ENCODE measurements around the gene ARAP1.

ARAP1 gene

DNA sequence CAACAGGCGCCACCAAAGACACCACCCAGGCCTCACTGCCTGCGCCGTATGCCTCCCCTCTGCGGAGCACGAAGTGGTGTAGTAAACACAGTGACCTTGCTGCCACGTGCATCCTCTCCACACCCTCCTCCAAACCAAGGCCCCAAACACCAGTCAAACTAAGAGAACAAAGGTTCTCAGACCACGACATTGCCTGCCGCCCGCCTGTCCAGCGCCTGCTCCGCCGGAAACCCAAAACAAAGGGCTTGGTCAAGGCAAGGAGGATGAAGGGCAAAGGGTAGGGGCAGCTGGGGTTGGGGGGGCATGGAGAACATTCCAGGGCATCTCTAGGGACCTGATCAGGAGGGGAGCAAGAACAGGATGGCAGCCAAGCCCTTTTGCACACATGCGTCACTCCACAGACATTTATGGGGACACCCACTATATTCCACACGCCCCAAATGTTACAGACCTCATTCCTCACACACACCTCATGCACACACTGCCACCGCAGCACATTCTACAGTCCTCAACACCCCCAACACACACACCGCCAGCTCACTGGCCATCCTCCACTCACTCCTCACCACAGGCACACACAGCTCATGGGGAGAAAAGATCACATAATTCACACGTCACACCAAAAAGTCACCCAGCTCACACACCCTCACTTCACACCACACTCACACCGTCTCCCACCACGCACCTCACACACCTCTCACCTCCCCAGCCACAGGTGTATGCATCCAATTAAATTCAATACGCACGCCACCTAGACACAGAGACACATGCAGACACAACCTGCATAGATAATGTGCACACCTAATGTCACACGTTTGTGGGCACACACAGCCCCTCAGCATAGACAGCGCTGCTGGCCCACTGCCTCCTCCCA, 112.5 kb downstream of the ARAP1 start:
- no peak for DNase-seq
- H3K4me3 ChIP-seq (ENCODE audit: low read length) = no peak overlapping the region
- H3K9ac ChIP-seq (ENCODE audit: low read length) = no peak overlapping the region
- no peaks in the 10 kb centered on the region for H3K36me3 ChIP-seq (replicated peaks; ENCODE audit: insufficient read depth, low read length)
- peaks cover 59% of the 10 kb centered on the region for H3K27me3 ChIP-seq (replicated peaks; ENCODE audit: insufficient read depth, low read length)
- H3K4me1 ChIP-seq (ENCODE audit: low read length) = peaks cover 4% of the 10 kb centered on the region; the same call in 1 of the 2 replicates
- no peak overlapping the region for H3K27ac ChIP-seq (ENCODE audit: low read length)
- no peaks in the 10 kb centered on the region for H3K79me2 ChIP-seq (ENCODE audit: low read length)
- H2AFZ ChIP-seq (ENCODE audit: low read length) = no peak overlapping the region
- TF ChIP-seq EZH2phosphoT487 (IDR thresholded peaks at IDR 0.05; ENCODE audit: low read length) (no peak), CTCF (IDR thresholded peaks at IDR 0.05; ENCODE audit: low read length) (no peak), EZH2 (optimal IDR thresholded peaks at IDR 0.05; ENCODE audit: low read depth, low read length) (no peak)
- H3K9me2 ChIP-seq (replicated peaks; ENCODE audit: insufficient read depth, low read length) = no peaks in the 10 kb centered on the region
- H3K9me3 ChIP-seq (replicated peaks; ENCODE audit: insufficient read depth, low read length) = no peaks in the 10 kb centered on the region
- H4K20me1 ChIP-seq (ENCODE audit: insufficient read depth, low read length) = no peaks in the 10 kb centered on the region
- H3K4me2 ChIP-seq (ENCODE audit: low read depth, low read length) = no peak overlapping the region
- H3F3A ChIP-seq (ENCODE audit: insufficient read depth, low read length) = no peaks in the 10 kb centered on the region

DNA sequence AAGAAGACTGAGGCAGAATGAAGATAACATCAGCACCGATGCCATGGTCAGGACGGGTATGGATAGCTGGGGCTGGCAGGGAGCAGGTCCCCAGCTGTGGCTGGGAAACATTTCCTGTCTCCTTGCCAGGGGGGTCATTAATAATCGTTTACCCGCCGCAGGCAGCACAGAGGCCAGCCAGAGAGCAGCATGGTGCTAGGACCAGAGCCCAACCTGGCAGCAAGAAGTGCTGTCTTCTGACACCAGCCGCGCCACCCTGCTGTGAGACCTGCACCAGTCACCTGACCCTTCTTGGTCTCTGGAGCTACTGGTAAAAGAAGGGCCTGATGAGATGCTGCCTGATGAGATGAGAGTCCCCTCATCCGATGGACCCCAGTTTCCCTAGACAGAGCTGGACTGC, 114.3 kb downstream of the ARAP1 start:
- H3K36me3 ChIP-seq (replicated peaks; ENCODE audit: insufficient read depth, low read length) = no peaks in the 10 kb centered on the region
- H3K4me1 ChIP-seq (ENCODE audit: low read length) = peaks cover 4% of the 10 kb centered on the region; the same call in 1 of the 2 replicates
- no peaks in the 10 kb centered on the region for H3K9me3 ChIP-seq (replicated peaks; ENCODE audit: insufficient read depth, low read length)
- no peaks in the 10 kb centered on the region for H4K20me1 ChIP-seq (ENCODE audit: insufficient read depth, low read length)
- H3K27me3 ChIP-seq (replicated peaks; ENCODE audit: insufficient read depth, low read length) = peaks cover 73% of the 10 kb centered on the region
- H3K79me2 ChIP-seq (ENCODE audit: low read length) = no peaks in the 10 kb centered on the region
- no peak overlapping the region for H3K27ac ChIP-seq (ENCODE audit: low read length)
- no peak overlapping the region for H3K9ac ChIP-seq (ENCODE audit: low read length)
- H3K4me2 ChIP-seq (ENCODE audit: low read depth, low read length) = no peak overlapping the region
- TF ChIP-seq EZH2phosphoT487 (IDR thresholded peaks at IDR 0.05; ENCODE audit: low read length) (no peak), EZH2 (optimal IDR thresholded peaks at IDR 0.05; ENCODE audit: low read depth, low read length) (no peak), CTCF (IDR thresholded peaks at IDR 0.05; ENCODE audit: low read length) (no peak)
- H3K9me2 ChIP-seq (replicated peaks; ENCODE audit: insufficient read depth, low read length) = no peaks in the 10 kb centered on the region
- no peak overlapping the region for H3K4me3 ChIP-seq (ENCODE audit: low read length)
- DNase-seq = no peak
- no peaks in the 10 kb centered on the region for H3F3A ChIP-seq (ENCODE audit: insufficient read depth, low read length)
- no peak overlapping the region for H2AFZ ChIP-seq (ENCODE audit: low read length)

- no peaks in the 10 kb centered on the region for H4K20me1 ChIP-seq (ENCODE audit: insufficient read depth, low read length)
- H3K27me3 ChIP-seq (replicated peaks; ENCODE audit: insufficient read depth, low read length) = peaks cover 76% of the 10 kb centered on the region
- no peak overlapping the region for H3K27ac ChIP-seq (ENCODE audit: low read length)
- TF ChIP-seq EZH2phosphoT487 (IDR thresholded peaks at IDR 0.05; ENCODE audit: low read length) (no peak), EZH2 (optimal IDR thresholded peaks at IDR 0.05; ENCODE audit: low read depth, low read length) (no peak), CTCF (IDR thresholded peaks at IDR 0.05; ENCODE audit: low read length) (no peak)
- H3K4me3 ChIP-seq (ENCODE audit: low read length) = no peak overlapping the region
- no peak overlapping the region for H3K4me2 ChIP-seq (ENCODE audit: low read depth, low read length)
- H3K79me2 ChIP-seq (ENCODE audit: low read length) = no peaks in the 10 kb centered on the region
- no peak overlapping the region for H2AFZ ChIP-seq (ENCODE audit: low read length)
- no peaks in the 10 kb centered on the region for H3F3A ChIP-seq (ENCODE audit: insufficient read depth, low read length)
- no peak for DNase-seq
- no peak overlapping the region for H3K9ac ChIP-seq (ENCODE audit: low read length)
- peaks cover 4% of the 10 kb centered on the region; the same call in 1 of the 2 replicates for H3K4me1 ChIP-seq (ENCODE audit: low read length)
- no peaks in the 10 kb centered on the region for H3K9me2 ChIP-seq (replicated peaks; ENCODE audit: insufficient read depth, low read length)
- H3K36me3 ChIP-seq (replicated peaks; ENCODE audit: insufficient read depth, low read length) = no peaks in the 10 kb centered on the region
- H3K9me3 ChIP-seq (replicated peaks; ENCODE audit: insufficient read depth, low read length) = no peaks in the 10 kb centered on the region
Observed at GRCh38 chr11:72637198-72637597, 115.0 kb downstream of the ARAP1 start.
